H1 (cell line): ENCODE data around the gene UNC79. TPM values are rescaled to one million over a fixed set of nuclear protein-coding genes. Genes with fewer than 3 reads are reported as not detected.

ENCODE experiments used
- CTCF ChIA-PET: fragments of 300-600 bp; sonication (Branson Sonifier 250); formaldehyde crosslinking; loops from one replicate; lab custom pipeline; 2021; ENCODE audit not compliant: partially characterized antibody; lab: Charles Lee
- POLR2A ChIA-PET: fragments of 300-600 bp; sonication (Branson Sonifier 250); formaldehyde crosslinking; loops from one replicate; lab custom pipeline; 2021; ENCODE audit warnings: inconsistent platforms; ENCODE audit not compliant: partially characterized antibody; lab: Charles Lee
- DNase-seq, 2 experiments: peaks; one replicate each; pipeline versions ENCODE4 v3.0.0 to v3.0.0-alpha.2; 2010 to 2022; ENCODE audit warnings: low spot score in 2 of 2, low read depth in 1 of 2, mixed read lengths in 1 of 2
- FAIRE-seq: peaks from 2 replicates; lab custom pipeline; 2011; peaks lifted over from hg19 to GRCh38; lab: Jason Lieb, UNC
- H2AFZ ChIP-seq: 2 replicates; pipeline ENCODE4 v1.8.1; 2012; ENCODE audit warnings: low read length, inconsistent platforms
- H2AK5ac ChIP-seq: 2 replicates; pipeline ENCODE4 v1.6.1; 2013; ENCODE audit warnings: low read depth, low read length
- H2BK120ac ChIP-seq: replicated peaks from 2 replicates; pipeline ENCODE3; 2013; ENCODE audit warnings: low read depth, low read length, inconsistent platforms
- H2BK12ac ChIP-seq: 2 replicates; pipeline ENCODE4 v1.6.1; 2013; ENCODE audit warnings: low read depth, low read length
- H2BK15ac ChIP-seq: 2 replicates; pipeline ENCODE4 v1.6.1; 2013; ENCODE audit warnings: low read length
- H2BK20ac ChIP-seq: 2 replicates; pipeline ENCODE4 v1.6.1; 2013; ENCODE audit warnings: low read length
- H2BK5ac ChIP-seq: 2 replicates; pipeline ENCODE4 v1.6.1; 2013; ENCODE audit warnings: low read depth, low read length
- H3K14ac ChIP-seq: 2 replicates; pipeline ENCODE4 v1.6.1; 2013; ENCODE audit warnings: inconsistent platforms; ENCODE audit not compliant: insufficient read length
- H3K18ac ChIP-seq: 2 replicates; pipeline ENCODE4 v1.6.1; 2013; ENCODE audit warnings: low read length; ENCODE audit errors: extremely low read depth
- H3K23ac ChIP-seq: 2 replicates; pipeline ENCODE4 v1.6.1; 2013; ENCODE audit warnings: inconsistent platforms; ENCODE audit not compliant: insufficient read length
- H3K23me2 ChIP-seq: 2 replicates; pipeline ENCODE4 v1.6.1; 2013; ENCODE audit warnings: low read depth, low read length
- H3K27ac ChIP-seq: 2 replicates; pipeline ENCODE4 v1.6.1; 2011; ENCODE audit warnings: low read depth, low read length, inconsistent platforms
- H3K27me3 ChIP-seq, 4 experiments: replicated peaks in 1 of 4; 1 replicate in 1 of 4; 2 replicates in 3 of 4; pipeline versions ENCODE4 v1.6.1 to v1.8.1; 2011 to 2013; ENCODE audit warnings: low read length in 3 of 4, mild to moderate bottlenecking in 3 of 4, inconsistent platforms in 2 of 4, mixed read lengths in 2 of 4, moderate library complexity in 1 of 4; ENCODE audit not compliant: control insufficient read depth in 3 of 4, insufficient read depth in 3 of 4; ENCODE audit errors: extremely low read depth in 1 of 4
- H3K36me3 ChIP-seq, 4 experiments: 2 replicates each; pipeline versions ENCODE4 v1.6.1 to v1.8.1; 2011 to 2013; ENCODE audit warnings: mild to moderate bottlenecking in 4 of 4, low read length in 3 of 4, moderate library complexity in 2 of 4, control low read depth in 1 of 4, inconsistent platforms in 1 of 4; ENCODE audit not compliant: insufficient read depth in 4 of 4, control insufficient read depth in 2 of 4
- H3K4ac ChIP-seq: replicated peaks from 2 replicates; pipeline ENCODE3; 2013; ENCODE audit warnings: low read length, low read depth, mixed read lengths, inconsistent platforms; ENCODE audit not compliant: insufficient read length
- H3K4me1 ChIP-seq, 4 experiments: replicated peaks in 1 of 4; 1 replicate in 1 of 4; 2 replicates in 3 of 4; pipeline versions ENCODE4 v1.6.1 to v1.8.1; 2011 to 2013; ENCODE audit warnings: low read length in 3 of 4, inconsistent platforms in 2 of 4, mixed read lengths in 1 of 4; ENCODE audit not compliant: insufficient read depth in 4 of 4, control insufficient read depth in 3 of 4
- H3K4me2 ChIP-seq, 2 experiments: 2 replicates each; pipeline versions ENCODE4 v1.6.1 to v1.8.1; 2011 to 2013; ENCODE audit warnings: low read depth in 2 of 2, low read length in 2 of 2, control low read depth in 1 of 2, inconsistent platforms in 1 of 2, mild to moderate bottlenecking in 1 of 2; ENCODE audit not compliant: insufficient read depth in 1 of 2
- H3K4me3 ChIP-seq, 4 experiments: fragments of 200-600, 300-600 bp in 1 of 4; sonication (generic), shearing (Covaris generic), sonication (Bioruptor Twin) in 1 of 4; 2 replicates each; pipeline versions ENCODE4 v1.5.1 to v1.8.1; 2011 to 2016; ENCODE audit warnings: low read length in 4 of 4, low read depth in 3 of 4, control low read depth in 2 of 4, inconsistent platforms in 2 of 4, mild to moderate bottlenecking in 2 of 4, mixed read lengths in 1 of 4, moderate library complexity in 1 of 4; ENCODE audit not compliant: insufficient read depth in 2 of 4; ENCODE audit errors: extremely low read depth in 1 of 4
- H3K56ac ChIP-seq: replicated peaks from 2 replicates; pipeline ENCODE3; 2013; ENCODE audit warnings: low read depth, mild to moderate bottlenecking, mixed read lengths, low read length, inconsistent platforms; ENCODE audit not compliant: insufficient read length
- H3K79me1 ChIP-seq: 2 replicates; pipeline ENCODE4 v1.6.1; 2013; ENCODE audit warnings: low read depth, low read length, control low read depth
- H3K79me2 ChIP-seq, 2 experiments: 2 replicates each; pipeline versions ENCODE4 v1.6.1 to v1.8.1; 2012 to 2013; ENCODE audit warnings: low read length in 2 of 2, mild to moderate bottlenecking in 2 of 2, inconsistent platforms in 1 of 2; ENCODE audit not compliant: insufficient read depth in 2 of 2, control insufficient read depth in 1 of 2
- H3K9ac ChIP-seq, 4 experiments: replicated peaks in 1 of 4; 1 replicate in 1 of 4; 2 replicates in 3 of 4; pipeline versions ENCODE4 v1.6.1 to v1.8.1; 2011 to 2013; ENCODE audit warnings: low read depth in 3 of 4, low read length in 3 of 4, control low read depth in 2 of 4, mild to moderate bottlenecking in 2 of 4, moderate library complexity in 2 of 4, inconsistent platforms in 1 of 4; ENCODE audit errors: extremely low read depth in 1 of 4
- H3K9me3 ChIP-seq, 2 experiments: 2 replicates each; pipeline versions ENCODE4 v1.6.1 to v1.8.1; 2012 to 2013; ENCODE audit warnings: mild to moderate bottlenecking in 2 of 2, moderate library complexity in 2 of 2, control low read depth in 1 of 2, inconsistent platforms in 1 of 2, low read depth in 1 of 2, low read length in 1 of 2, mixed read lengths in 1 of 2; ENCODE audit not compliant: insufficient read depth in 2 of 2
- H4K20me1 ChIP-seq, 2 experiments: replicated peaks in 1 of 2; 2 replicates each; pipeline versions ENCODE3 to v1.8.1; 2011 to 2013; ENCODE audit warnings: inconsistent platforms in 2 of 2, low read length in 2 of 2, mild to moderate bottlenecking in 1 of 2; ENCODE audit not compliant: insufficient read depth in 2 of 2, control insufficient read depth in 1 of 2
- H4K5ac ChIP-seq: 2 replicates; pipeline ENCODE4 v1.6.1; 2013; ENCODE audit warnings: low read length, low read depth, mixed read lengths, inconsistent platforms; ENCODE audit not compliant: insufficient read length
- H4K8ac ChIP-seq: 2 replicates; pipeline ENCODE4 v1.8.0; 2013; ENCODE audit warnings: mild to moderate bottlenecking, moderate library complexity, low read length, inconsistent platforms; ENCODE audit not compliant: insufficient read depth; ENCODE audit errors: extremely low read depth
- H4K91ac ChIP-seq: replicated peaks from 2 replicates; pipeline ENCODE3; 2013; ENCODE audit warnings: low read length, mixed read lengths, inconsistent platforms; ENCODE audit not compliant: insufficient read length
- CBX8 ChIP-seq: fragments of 300-800, 300-1000 bp; sonication (generic); IDR thresholded peaks from 2 replicates; pipeline ENCODE4 v1.7.1; 2016; ENCODE audit warnings: low read depth, low read length, borderline replicate concordance
- HDAC2 ChIP-seq, 2 experiments: fragments of 300-600 bp in 1 of 2; sonication (generic) in 1 of 2; IDR thresholded peaks; 2 replicates each; pipeline ENCODE4 v1.6.1; 2011 to 2012; ENCODE audit warnings: low read depth in 2 of 2, low read length in 2 of 2, mild to moderate bottlenecking in 2 of 2, moderate library complexity in 2 of 2, borderline replicate concordance in 1 of 2, inconsistent platforms in 1 of 2
- KDM1A ChIP-seq: fragments of 200-600, 300-600 bp; sonication (generic); IDR thresholded peaks from 2 replicates; pipeline ENCODE4 v1.7.1; 2016; ENCODE audit warnings: mild to moderate bottlenecking, low read length, borderline replicate concordance
- KDM4A ChIP-seq: IDR thresholded peaks from one replicate; pipeline ENCODE4 v1.7.1; 2012; ENCODE audit warnings: low read depth, mild to moderate bottlenecking, moderate library complexity, low read length, inconsistent platforms; ENCODE audit not compliant: severe bottlenecking
- NANOG ChIP-seq: IDR thresholded peaks from 2 replicates; pipeline ENCODE4 v1.6.1; 2011; ENCODE audit warnings: low read length, low read depth, mild to moderate bottlenecking, inconsistent platforms; ENCODE audit not compliant: insufficient read depth, poor library complexity, severe bottlenecking
- SIN3A ChIP-seq, 2 experiments: IDR thresholded peaks in 1 of 2; conservative IDR thresholded peaks in 1 of 2; 2 replicates each; pipeline ENCODE4 v1.6.1; 2011 to 2012; ENCODE audit warnings: low read length in 2 of 2, improper control_type of control experiment in 1 of 2, low read depth in 1 of 2, mild to moderate bottlenecking in 1 of 2
- SIRT6 ChIP-seq: IDR thresholded peaks from one replicate; pipeline ENCODE4 v1.7.1; 2012; ENCODE audit warnings: low read length, inconsistent platforms
- SIX5 ChIP-seq: IDR thresholded peaks from 2 replicates; pipeline ENCODE4 v1.6.1; 2011; ENCODE audit warnings: mild to moderate bottlenecking, low read depth, low read length
- SP4 ChIP-seq: IDR thresholded peaks from 2 replicates; pipeline ENCODE4 v1.6.1; 2012; ENCODE audit warnings: low read length, inconsistent platforms
- SUZ12 ChIP-seq: fragments of 200-600 bp; sonication (generic); IDR thresholded peaks from 2 replicates; pipeline ENCODE4 v1.6.1; 2012; ENCODE audit warnings: mild to moderate bottlenecking, inconsistent platforms, low read length, moderate library complexity, mixed read lengths
- YY1 ChIP-seq: IDR thresholded peaks from 2 replicates; pipeline ENCODE4 v1.6.1; 2011; ENCODE audit warnings: low read depth, mild to moderate bottlenecking, low read length
- WGBS, 2 experiments: shearing (Covaris generic) in 1 of 2; methylation state at CpG; one replicate each; pipeline versions ENCODE4 v1.1.6 to v1.1.7; 2013 to 2015; ENCODE audit warnings: low lambda C conversion rate in 2 of 2, mixed read lengths in 2 of 2, inconsistent platforms in 1 of 2, low coverage in 1 of 2, missing lambda C conversion rate in 1 of 2; ENCODE audit not compliant: insufficient replicate concordance in 2 of 2, insufficient coverage in 1 of 2, insufficient read length in 1 of 2; ENCODE audit errors: extremely low coverage in 1 of 2, missing lambda C conversion rate in 1 of 2; 5-methylcytosine and 5-hydroxymethylcytosine counted together
- polyA plus RNA-seq, 7 experiments: library from polyadenylated mRNA; depleted of rRNA in 3 of 7; stranded (reverse) in 5 of 7; unstranded in 2 of 7; fragments of >200 nt in 5 of 7; fragments of 200-250 nt in 2 of 7; gene quantifications; 1 replicate in 5 of 7; 2 replicates in 1 of 7; 4 replicates in 1 of 7; pipeline versions ENCODE4 v1.2.1 to v1.2.3, GENCODE V29; 2011 to 2013; ENCODE audit warnings: missing spikeins in 2 of 7, mixed read lengths in 2 of 7
- total RNA-seq: library from RNA; stranded (reverse); fragmentation: NEBNext Ultra II Directional; extraction: Animal tissue kit (Norgen Biotek cat#: 25700); gene quantifications from 2 replicates; pipeline ENCODE4 v1.2.1, GENCODE V29; 2021
- TF ChIP-seq, protein P1 (sequence below): IDR thresholded peaks from 2 replicates; pipeline ENCODE4 v1.6.1; 2011; ENCODE audit warnings: low read length, improper control_type of control experiment

UNC79 gene
- total and polyA plus RNA-seq, 2 of the 8 experiments (the other 6 are each of a cell fraction or from before 2014, with no cell fraction given): 1.8 to 2.3 TPM

DNA sequence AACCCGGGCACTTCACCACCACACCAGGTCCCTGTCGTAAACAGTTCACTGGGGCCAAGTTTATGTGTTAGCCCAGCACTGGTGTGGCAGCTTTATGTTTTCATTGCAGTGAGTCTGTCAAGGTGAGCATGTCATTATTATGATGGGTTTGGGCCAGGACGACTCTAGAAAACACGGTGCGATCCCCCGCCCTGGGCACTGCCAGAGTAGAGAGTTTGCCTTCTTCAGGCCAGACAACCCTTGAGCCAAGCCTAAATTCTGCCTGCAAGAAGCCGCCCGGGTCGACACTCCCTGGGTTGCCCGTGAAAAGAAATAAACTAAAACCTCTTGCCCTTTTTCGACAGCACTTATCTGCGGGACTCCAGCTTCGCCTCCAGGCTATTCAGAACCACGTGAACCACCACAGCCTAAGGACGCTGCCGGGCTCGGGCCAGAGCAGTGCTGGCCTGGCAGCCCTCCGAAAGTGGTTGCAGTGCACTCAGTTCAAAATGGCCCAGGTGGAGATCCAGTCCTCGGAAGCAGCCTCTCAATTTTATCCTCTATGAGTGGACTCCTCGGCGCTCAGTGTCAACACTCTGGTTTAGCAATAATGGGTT, 275.7 kb downstream of the UNC79 start:
- Histone ChIP-seq H2BK12ac (no peak overlapping the region), H3K23ac (no peak overlapping the region), H2BK15ac (no peak overlapping the region), H3K36me3 (no peaks in the 10 kb centered on the region), H3K79me1 (no peaks in the 10 kb centered on the region), H3K14ac (no peak overlapping the region), H3K27me3 (0 out of 7 replicates have a peak, but pooled peaks cover 0 to 4% (median 0%) of the 10 kb centered on the region in 4 experiments), H3K18ac (no peak overlapping the region), H4K20me1 (no peaks in the 10 kb centered on the region), H3K27ac (no peak overlapping the region), H2AK5ac (no peak overlapping the region), H3K23me2 (no peaks in the 10 kb centered on the region), H2BK20ac (no peak overlapping the region), H3K56ac (no peak overlapping the region), H3K79me2 (no peaks in the 10 kb centered on the region), H4K8ac (no peak overlapping the region), H2BK5ac (no peak overlapping the region), H3K9ac (no peak overlapping the region), H3K4me2 (no peak overlapping the region), H4K91ac (no peak overlapping the region), H3K4me3 (no peak overlapping the region), H3K4ac (no peak overlapping the region), H2AFZ (no peak overlapping the region), H4K5ac (no peak overlapping the region), H3K9me3 (no peaks in the 10 kb centered on the region), H3K4me1 (no peaks in the 10 kb centered on the region), H2BK120ac (no peak overlapping the region)
- POLR2A ChIA-PET: interaction anchor here (1.1 kb wide), 1 partner anchor 10 kb away, joined by 3 read pairs; no protein-coding TSS in a partner anchor
- no peak for FAIRE-seq
- CTCF ChIA-PET: interaction anchor here (0.8 to 2.3 kb wide), 3 partner anchors 12 to 36 kb away, joined by 4 to 9 read pairs (median 5); no protein-coding TSS in a partner anchor
- no peak for TF ChIP-seq KDM1A
- no peak for TF ChIP-seq SP4
- TF ChIP-seq YY1: no peak
- TF ChIP-seq NANOG: no peak
- no peak for TF ChIP-seq SIN3A (conservative IDR thresholded peaks at IDR 0.05 in 1 of 2, IDR thresholded peaks at IDR 0.05 in 1 of 2; ENCODE audit: low read depth in 1 of 2, low read length in 2 of 2)
- TF ChIP-seq, protein P1, sequence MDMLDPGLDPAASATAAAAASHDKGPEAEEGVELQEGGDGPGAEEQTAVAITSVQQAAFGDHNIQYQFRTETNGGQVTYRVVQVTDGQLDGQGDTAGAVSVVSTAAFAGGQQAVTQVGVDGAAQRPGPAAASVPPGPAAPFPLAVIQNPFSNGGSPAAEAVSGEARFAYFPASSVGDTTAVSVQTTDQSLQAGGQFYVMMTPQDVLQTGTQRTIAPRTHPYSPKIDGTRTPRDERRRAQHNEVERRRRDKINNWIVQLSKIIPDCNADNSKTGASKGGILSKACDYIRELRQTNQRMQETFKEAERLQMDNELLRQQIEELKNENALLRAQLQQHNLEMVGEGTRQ: no peak
- TF ChIP-seq CBX8: no peak
- no peak for TF ChIP-seq SIX5
- TF ChIP-seq HDAC2 (IDR thresholded peaks at IDR 0.05; ENCODE audit: borderline replicate concordance in 1 of 2, low read depth in 2 of 2, low read length in 2 of 2): no peak
- no peak for TF ChIP-seq SIRT6
- TF ChIP-seq KDM4A: no peak
- TF ChIP-seq SUZ12: no peak
- no peak for DNase-seq
- WGBS, 2 experiments: 94% methylated on average over 21 of the region's 21 CpGs; no CpG with 5 or more reads in 1 of the 2 experiments
